Measurements from ENCODE around the gene HBS1L.

Gene HBS1L

GRCh38 chr6:135025175-135025574 is 29.4 kb downstream of the HBS1L start:
- H3K4me1 ChIP-seq (ENCODE audit: control insufficient read depth in 1 of 2, insufficient read depth in 1 of 2, low read depth in 1 of 2, low read length in 1 of 2): no peaks in the 10 kb centered on the region
- H3K9me3 ChIP-seq: no peaks in the 10 kb centered on the region
- no peak overlapping the region for H3K4me3 ChIP-seq (ENCODE audit: low read depth in 1 of 2, low read length in 1 of 2)
- no peak overlapping the region for H3K27ac ChIP-seq
- no peak for TF ChIP-seq CTCF (IDR thresholded peaks at IDR 0.05)
- H3K27me3 ChIP-seq: no peaks in the 10 kb centered on the region
- no peaks in the 10 kb centered on the region for H3K36me3 ChIP-seq

GRCh38 chr6:135022050-135022697 is 32.4 kb downstream of the HBS1L start:
- TF ChIP-seq CTCF (IDR thresholded peaks at IDR 0.05): no peak
- Histone ChIP-seq H3K9me3 (no peaks in the 10 kb centered on the region), H3K27me3 (no peaks in the 10 kb centered on the region), H3K4me3 (ENCODE audit: low read depth in 1 of 2, low read length in 1 of 2) (no peak overlapping the region), H3K36me3 (no peaks in the 10 kb centered on the region), H3K4me1 (ENCODE audit: control insufficient read depth in 1 of 2, insufficient read depth in 1 of 2, low read depth in 1 of 2, low read length in 1 of 2) (peaks cover 9 to 11% of the 10 kb centered on the region in 2 experiments), H3K27ac (no peak overlapping the region)

- H3K9me3 ChIP-seq: no peaks in the 10 kb centered on the region
- H3K27me3 ChIP-seq: no peaks in the 10 kb centered on the region
- H3K36me3 ChIP-seq: no peaks in the 10 kb centered on the region
- H3K27ac ChIP-seq: no peak overlapping the region
- TF ChIP-seq CTCF (IDR thresholded peaks at IDR 0.05): no peak
- no peak overlapping the region for H3K4me3 ChIP-seq (ENCODE audit: low read depth in 1 of 2, low read length in 1 of 2)
- H3K4me1 ChIP-seq (ENCODE audit: control insufficient read depth in 1 of 2, insufficient read depth in 1 of 2, low read depth in 1 of 2, low read length in 1 of 2): peaks cover 9 to 11% of the 10 kb centered on the region in 2 experiments
Observed at GRCh38 chr6:135021310-135022049, 33.1 kb downstream of the HBS1L start.

GRCh38 chr6:135018941-135019340 is 35.7 kb downstream of the HBS1L start:
- no peak overlapping the region for H3K27ac ChIP-seq
- TF ChIP-seq CTCF (IDR thresholded peaks at IDR 0.05): no peak
- H3K9me3 ChIP-seq: no peaks in the 10 kb centered on the region
- no peak overlapping the region for H3K4me3 ChIP-seq (ENCODE audit: low read depth in 1 of 2, low read length in 1 of 2)
- no peaks in the 10 kb centered on the region for H3K27me3 ChIP-seq
- H3K4me1 ChIP-seq (ENCODE audit: control insufficient read depth in 1 of 2, insufficient read depth in 1 of 2, low read depth in 1 of 2, low read length in 1 of 2): peaks cover 9 to 11% of the 10 kb centered on the region in 2 experiments
- no peaks in the 10 kb centered on the region for H3K36me3 ChIP-seq

GRCh38 chr6:135018052-135018451 is 36.6 kb downstream of the HBS1L start:
- no peak overlapping the region for H3K27ac ChIP-seq
- no peak for TF ChIP-seq CTCF (IDR thresholded peaks at IDR 0.05)

More at GRCh38 chr6:135018052-135018451, 36.6 kb downstream of the HBS1L start:
- H3K4me1 ChIP-seq (ENCODE audit: control insufficient read depth in 1 of 2, insufficient read depth in 1 of 2, low read depth in 1 of 2, low read length in 1 of 2): peaks cover 9 to 11% of the 10 kb centered on the region in 2 experiments
- H3K4me3 ChIP-seq (ENCODE audit: low read depth in 1 of 2, low read length in 1 of 2): no peak overlapping the region
- no peaks in the 10 kb centered on the region for H3K27me3 ChIP-seq
- no peaks in the 10 kb centered on the region for H3K36me3 ChIP-seq
- H3K9me3 ChIP-seq: no peaks in the 10 kb centered on the region
